GM18498 (cell line): ENCODE data around the gene B3GAT2.

Experiments used
- ATAC-seq: cut with Tn5 transposase; IDR thresholded peaks from one replicate; pipeline ENCODE4 v1.9.1; 2021; ENCODE audit warnings: mild to moderate bottlenecking, moderate library complexity; ENCODE audit not compliant: unreplicated experiment

The B3GAT2 gene

GRCh38 chr6:70901324-70901723, 55.5 kb downstream of the B3GAT2 start:
- no peak for ATAC-seq

GRCh38 chr6:70900047-70900446, 56.8 kb downstream of the B3GAT2 start:
- ATAC-seq, result no peak

GRCh38 chr6:70894001-70894400, 62.9 kb downstream of the B3GAT2 start:
- no peak for ATAC-seq

GRCh38 chr6:70889270-70889669, 67.6 kb downstream of the B3GAT2 start:
- no peak for ATAC-seq

GRCh38 chr6:70886661-70887060, 70.2 kb downstream of the B3GAT2 start:
- no peak for ATAC-seq

- ATAC-seq, result no peak
Observed at GRCh38 chr6:70886071-70886470, 70.8 kb downstream of the B3GAT2 start.

GRCh38 chr6:70884074-70884983, 72.5 kb downstream of the B3GAT2 start:
- peak; percentile 87 for ATAC-seq

GRCh38 chr6:70879496-70879895, 77.4 kb downstream of the B3GAT2 start:
- no peak for ATAC-seq

GRCh38 chr6:70874181-70874913, 82.5 kb downstream of the B3GAT2 start:
- no peak for ATAC-seq

GRCh38 chr6:70872469-70872868, 84.4 kb downstream of the B3GAT2 start:
- no peak for ATAC-seq

- ATAC-seq, result no peak
Observed at GRCh38 chr6:70864401-70864800, 92.5 kb downstream of the B3GAT2 start.

- no peak for ATAC-seq
Observed at GRCh38 chr6:70863343-70863742, 93.5 kb downstream of the B3GAT2 start.

- no peak for ATAC-seq
Observed at GRCh38 chr6:70860920-70861319, 95.9 kb downstream of the B3GAT2 start.

GRCh38 chr6:70860045-70860444, 96.8 kb downstream of the B3GAT2 start:
- ATAC-seq, result no peak

- ATAC-seq, result peak; percentile 100
Observed at GRCh38 chr6:70857387-70858077, 99.3 kb downstream of the B3GAT2 start.

GRCh38 chr6:70852667-70853246, 104.1 kb downstream of the B3GAT2 start:
- no peak for ATAC-seq

- ATAC-seq, result no peak
Observed at GRCh38 chr6:70849348-70850069, 107.4 kb downstream of the B3GAT2 start.

GRCh38 chr6:70847106-70848084, 109.5 kb downstream of the B3GAT2 start:
- ATAC-seq, result no peak

- no peak for ATAC-seq
Observed at GRCh38 chr6:70846207-70846835, 110.5 kb downstream of the B3GAT2 start.
